ENCODE measurements around the gene FAM3D. TPM values are rescaled to one million over a fixed set of nuclear protein-coding genes. Genes with fewer than 3 reads are reported as not detected.

The FAM3D gene
- total RNA-seq, 6 experiments from 2014 or later = not detected

- no peak overlapping the region for H3K27ac Mint-ChIP-seq
- no peak for DNase-seq
- H3K36me3 Mint-ChIP-seq (ENCODE audit: low read depth) = no peaks in the 10 kb centered on the region
- no peak for TF ChIP-seq CTCF (IDR thresholded peaks at IDR 0.05)
- H3K9me3 Mint-ChIP-seq = 0 out of 2 replicates have a peak, but pooled peaks cover 4% of the 10 kb centered on the region
- H3K4me3 Mint-ChIP-seq = no peak overlapping the region
- H3K27me3 Mint-ChIP-seq (ENCODE audit: insufficient read depth) = peaks cover 15% of the 10 kb centered on the region
- H3K4me1 Mint-ChIP-seq (ENCODE audit: low read depth) = peaks cover 5% of the 10 kb centered on the region; the same call in 1 of the 2 replicates
Measured at GRCh38 chr3:58651276-58651675, 15.3 kb downstream of the FAM3D start.

- peaks cover 8% of the 10 kb centered on the region; the same call in 1 of the 2 replicates for H3K4me1 Mint-ChIP-seq (ENCODE audit: low read depth)
- DNase-seq = no peak
- H3K9me3 Mint-ChIP-seq = 0 out of 2 replicates have a peak, but pooled peaks cover 4% of the 10 kb centered on the region
- H3K27ac Mint-ChIP-seq = no peak overlapping the region
- TF ChIP-seq CTCF (IDR thresholded peaks at IDR 0.05) = no peak
- no peaks in the 10 kb centered on the region for H3K36me3 Mint-ChIP-seq (ENCODE audit: low read depth)
- no peak overlapping the region for H3K4me3 Mint-ChIP-seq
- H3K27me3 Mint-ChIP-seq (ENCODE audit: insufficient read depth) = peaks cover 3% of the 10 kb centered on the region; the same call in 1 of the 2 replicates
Measured at GRCh38 chr3:58647381-58648141, 19.0 kb downstream of the FAM3D start.

GRCh38 chr3:58646503-58646902 is 20.1 kb downstream of the FAM3D start:
- H3K9me3 Mint-ChIP-seq = 0 out of 2 replicates have a peak, but pooled peaks cover 4% of the 10 kb centered on the region
- H3K4me1 Mint-ChIP-seq (ENCODE audit: low read depth) = peaks cover 8% of the 10 kb centered on the region; the same call in 1 of the 2 replicates
- H3K4me3 Mint-ChIP-seq = no peak overlapping the region
- no peaks in the 10 kb centered on the region for H3K36me3 Mint-ChIP-seq (ENCODE audit: low read depth)
- no peak for TF ChIP-seq CTCF (IDR thresholded peaks at IDR 0.05)
- peaks cover 3% of the 10 kb centered on the region; the same call in 1 of the 2 replicates for H3K27me3 Mint-ChIP-seq (ENCODE audit: insufficient read depth)
- H3K27ac Mint-ChIP-seq = no peak overlapping the region
- DNase-seq = no peak

GRCh38 chr3:58645726-58646125 is 20.8 kb downstream of the FAM3D start:
- 0 out of 2 replicates have a peak, but pooled peaks cover 4% of the 10 kb centered on the region for H3K9me3 Mint-ChIP-seq
- TF ChIP-seq CTCF (IDR thresholded peaks at IDR 0.05) = no peak
- no peak overlapping the region for H3K27ac Mint-ChIP-seq
- no peaks in the 10 kb centered on the region for H3K36me3 Mint-ChIP-seq (ENCODE audit: low read depth)
- H3K27me3 Mint-ChIP-seq (ENCODE audit: insufficient read depth) = peaks cover under 1% of the 10 kb centered on the region; the same call in 1 of the 2 replicates
- no peak for DNase-seq
- no peak overlapping the region for H3K4me3 Mint-ChIP-seq
- peaks cover 8% of the 10 kb centered on the region; the same call in 1 of the 2 replicates for H3K4me1 Mint-ChIP-seq (ENCODE audit: low read depth)

- H3K4me3 Mint-ChIP-seq = no peak overlapping the region
- no peaks in the 10 kb centered on the region; the same call in 1 of the 2 replicates for H3K27me3 Mint-ChIP-seq (ENCODE audit: insufficient read depth)
- no peaks in the 10 kb centered on the region for H3K36me3 Mint-ChIP-seq (ENCODE audit: low read depth)
- peaks cover 33% of the 10 kb centered on the region for H3K4me1 Mint-ChIP-seq (ENCODE audit: low read depth)
- TF ChIP-seq CTCF (IDR thresholded peaks at IDR 0.05) = no peak
- H3K9me3 Mint-ChIP-seq = 0 out of 2 replicates have a peak, but pooled peaks cover 2% of the 10 kb centered on the region
- DNase-seq = no peak
- no peak overlapping the region for H3K27ac Mint-ChIP-seq
Measured at GRCh38 chr3:58642846-58643245, 23.7 kb downstream of the FAM3D start.

Measured in HFFc6 (cell line).